Coronary artery (tissue), 2 donors: ENCODE measurements around the gene NSRP1.
"Not testable (repeated sequence)": the region's sequence is repeated elsewhere in the genome, so short reads cannot be mapped to it uniquely, and the experiment has no call there.

Experiments used
- DNase-seq: peaks from one replicate; pipeline ENCODE4 v3.0.0-alpha.2; 2017; ENCODE audit warnings: low spot score
- H3K27ac ChIP-seq, 2 donors: fragments of 200-600 bp; sonication (generic); one replicate each; pipeline ENCODE4 v1.5.1; 2016 to 2019
- H3K4me3 ChIP-seq: fragments of 200-600 bp; sonication (generic); 2 replicates; pipeline ENCODE4 v1.5.1; 2016; ENCODE audit warnings: mild to moderate bottlenecking, moderate library complexity
- TF ChIP-seq, protein P1 (sequence below): fragments of 200-600 bp; sonication (generic); IDR thresholded peaks from one replicate; pipeline ENCODE4 v1.5.1; 2019; ENCODE audit warnings: antibody characterized with exemption

Gene NSRP1

DNA sequence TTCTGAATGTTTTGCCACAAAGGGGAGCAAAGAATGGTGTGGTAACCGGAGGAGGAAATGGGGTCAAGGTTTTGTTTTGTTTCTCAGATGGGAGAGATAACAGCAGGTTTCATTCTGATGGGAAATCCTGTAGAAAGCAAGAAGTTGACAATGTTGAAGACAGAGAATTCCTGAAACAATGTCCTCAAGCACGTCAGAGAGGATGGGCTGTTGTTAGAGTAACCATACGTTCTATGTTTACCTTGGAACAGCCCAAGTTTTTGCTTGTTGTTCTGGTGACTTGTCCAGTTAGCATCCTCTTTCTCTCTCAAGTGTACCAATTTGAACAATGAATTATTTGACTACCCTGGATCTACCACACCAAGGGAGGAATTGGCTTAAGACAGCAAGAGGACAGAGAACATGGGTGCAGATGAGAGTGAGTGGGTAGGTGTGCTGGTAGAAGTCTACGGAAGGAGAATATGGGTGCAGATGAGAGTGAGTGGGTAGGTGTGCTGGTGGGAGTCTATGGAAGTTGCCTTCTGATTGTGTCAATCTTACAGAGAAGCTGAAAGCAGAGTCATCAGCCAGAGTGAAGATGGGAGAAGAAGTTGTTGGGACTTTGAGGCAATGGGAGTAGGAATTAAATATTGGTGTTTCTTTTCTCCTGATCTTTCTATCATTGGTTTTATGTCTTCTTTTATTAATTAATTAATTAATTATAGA lies 14.8 kb upstream of the NSRP1 start:
- no peak overlapping the region for H3K4me3 ChIP-seq
- TF ChIP-seq, protein P1, sequence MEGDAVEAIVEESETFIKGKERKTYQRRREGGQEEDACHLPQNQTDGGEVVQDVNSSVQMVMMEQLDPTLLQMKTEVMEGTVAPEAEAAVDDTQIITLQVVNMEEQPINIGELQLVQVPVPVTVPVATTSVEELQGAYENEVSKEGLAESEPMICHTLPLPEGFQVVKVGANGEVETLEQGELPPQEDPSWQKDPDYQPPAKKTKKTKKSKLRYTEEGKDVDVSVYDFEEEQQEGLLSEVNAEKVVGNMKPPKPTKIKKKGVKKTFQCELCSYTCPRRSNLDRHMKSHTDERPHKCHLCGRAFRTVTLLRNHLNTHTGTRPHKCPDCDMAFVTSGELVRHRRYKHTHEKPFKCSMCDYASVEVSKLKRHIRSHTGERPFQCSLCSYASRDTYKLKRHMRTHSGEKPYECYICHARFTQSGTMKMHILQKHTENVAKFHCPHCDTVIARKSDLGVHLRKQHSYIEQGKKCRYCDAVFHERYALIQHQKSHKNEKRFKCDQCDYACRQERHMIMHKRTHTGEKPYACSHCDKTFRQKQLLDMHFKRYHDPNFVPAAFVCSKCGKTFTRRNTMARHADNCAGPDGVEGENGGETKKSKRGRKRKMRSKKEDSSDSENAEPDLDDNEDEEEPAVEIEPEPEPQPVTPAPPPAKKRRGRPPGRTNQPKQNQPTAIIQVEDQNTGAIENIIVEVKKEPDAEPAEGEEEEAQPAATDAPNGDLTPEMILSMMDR, result no peak
- H3K27ac ChIP-seq, result no peak overlapping the region
- DNase-seq, result no peak

DNA sequence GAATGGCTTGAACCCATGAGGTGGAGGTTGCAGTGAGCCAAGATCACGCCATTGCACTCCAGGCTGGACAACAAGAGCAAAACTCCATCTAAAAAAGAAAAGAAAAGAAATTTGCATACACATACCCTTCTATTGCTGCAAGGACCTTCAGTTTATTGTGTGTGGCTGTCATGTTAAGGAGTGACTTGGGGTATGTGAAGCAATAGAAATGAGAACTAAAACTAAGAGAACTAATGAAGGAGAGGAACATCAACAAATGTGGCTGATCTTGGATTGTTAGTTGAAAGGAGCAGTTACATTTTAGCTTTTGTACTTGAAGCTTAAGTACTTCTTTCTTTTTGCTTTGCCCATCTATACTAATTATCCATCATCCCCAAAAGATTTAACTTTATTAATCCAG lies 12.7 kb upstream of the NSRP1 start:
- DNase-seq, result no peak
- Histone ChIP-seq H3K4me3 (no peak overlapping the region), H3K27ac (no peak overlapping the region)
- TF ChIP-seq, protein P1, result no peak

DNA sequence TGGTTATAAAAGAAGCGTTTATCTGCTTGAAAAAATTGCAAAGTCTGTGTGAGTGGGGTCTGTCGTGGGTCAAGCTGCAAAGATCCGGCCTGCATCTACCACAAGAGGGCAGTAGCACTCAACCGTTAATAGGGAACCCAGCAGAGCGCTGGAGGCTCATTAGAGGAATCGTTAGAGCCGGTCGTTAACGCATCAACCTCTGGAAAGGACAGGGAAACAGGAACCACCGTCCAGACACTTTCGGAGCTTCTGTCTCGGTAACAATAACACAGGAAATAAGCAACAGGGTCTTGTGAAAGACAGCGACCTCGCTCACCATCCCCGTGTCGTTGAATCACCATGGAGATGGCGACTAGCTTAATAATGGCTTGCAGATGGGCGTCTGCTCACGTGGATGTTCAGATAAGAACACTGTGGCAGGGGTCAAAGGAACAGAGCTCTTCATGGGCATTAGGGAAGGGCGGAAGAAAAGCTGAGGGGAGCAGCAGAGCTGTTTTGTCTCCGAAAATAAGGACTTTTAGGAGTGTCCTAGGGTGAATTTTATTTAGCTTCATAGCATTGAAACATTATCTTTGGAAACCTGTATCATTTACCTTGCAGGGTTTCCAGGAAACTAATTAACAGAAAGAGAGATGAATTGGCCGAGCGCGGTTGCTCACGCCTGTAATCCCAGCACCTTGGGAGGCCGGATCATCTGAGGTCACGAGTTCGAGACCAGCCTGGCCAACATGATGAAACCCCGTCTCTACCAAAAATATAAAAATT lies 11.9 kb upstream of the NSRP1 start:
- Histone ChIP-seq H3K27ac (peak overlapping the region in 1 of 2 donors; percentile 1), H3K4me3 (peak overlapping the region; percentile 65)
- peak; percentile 79 for DNase-seq
- TF ChIP-seq, protein P1, result peak; percentile 75

DNA sequence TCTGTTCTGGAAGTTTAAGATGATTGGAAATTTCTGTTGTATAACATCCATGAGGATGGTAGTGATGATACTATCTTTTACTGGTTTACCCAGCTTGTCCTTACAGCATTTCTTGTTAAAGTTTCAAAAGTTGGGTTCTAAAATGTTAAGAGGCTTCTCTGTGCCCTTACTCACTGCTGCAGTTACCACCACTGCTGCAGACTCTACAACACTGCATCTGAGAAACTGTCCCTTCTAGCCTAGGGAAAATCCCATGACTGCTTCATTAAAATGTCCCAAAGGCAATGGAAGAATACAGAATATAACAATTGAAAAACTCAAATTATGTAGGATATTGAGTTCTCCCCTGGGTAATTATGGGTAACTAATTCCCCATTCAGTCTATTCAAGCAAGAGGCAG lies 3.8 kb upstream of the NSRP1 start:
- Histone ChIP-seq H3K4me3 (no peak overlapping the region), H3K27ac (no peak overlapping the region)
- TF ChIP-seq, protein P1, result no peak
- no peak for DNase-seq

DNA sequence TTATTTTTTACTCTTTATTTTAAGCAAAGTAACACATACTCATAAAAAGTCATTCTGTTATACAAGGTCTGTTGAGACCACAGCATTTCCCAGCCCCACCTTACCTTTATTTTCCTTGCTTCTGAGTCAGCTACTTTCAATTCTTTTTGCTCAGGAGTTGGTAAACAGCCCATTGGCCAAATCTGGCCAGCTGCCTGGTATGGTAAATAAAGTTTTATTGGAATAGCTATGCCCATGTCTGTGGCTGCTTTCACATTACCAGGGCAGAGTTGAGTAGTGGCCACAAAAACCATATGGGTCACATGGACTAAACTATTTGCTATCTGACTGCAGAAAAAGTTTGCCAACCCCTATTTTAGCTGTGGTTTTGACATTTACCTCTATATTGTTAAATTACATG lies 3.4 kb upstream of the NSRP1 start:
- no peak for DNase-seq
- Histone ChIP-seq H3K27ac (no peak overlapping the region), H3K4me3 (no peak overlapping the region)
- TF ChIP-seq, protein P1, result no peak

DNA sequence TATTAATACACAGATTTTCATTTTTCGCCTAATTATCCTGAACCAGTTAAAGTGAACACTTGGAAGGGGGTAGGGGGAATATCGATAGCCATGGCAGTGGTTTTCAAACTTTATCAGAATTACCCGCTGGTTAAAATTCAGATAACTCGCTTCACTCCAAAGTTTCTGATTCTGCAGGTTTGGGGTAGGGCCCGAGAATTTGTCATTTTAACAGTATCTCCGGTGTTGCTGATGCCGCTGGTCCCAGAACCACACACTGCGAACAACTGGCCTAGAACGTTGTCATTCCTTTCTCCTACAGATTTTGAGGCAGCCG lies 313 bp upstream of the NSRP1 start:
- DNase-seq, result no peak
- TF ChIP-seq, protein P1, result no peak
- peak overlapping the region; percentile 77 for H3K4me3 ChIP-seq
- H3K27ac ChIP-seq, result peak overlapping the region; percentile 93 to 98

DNA sequence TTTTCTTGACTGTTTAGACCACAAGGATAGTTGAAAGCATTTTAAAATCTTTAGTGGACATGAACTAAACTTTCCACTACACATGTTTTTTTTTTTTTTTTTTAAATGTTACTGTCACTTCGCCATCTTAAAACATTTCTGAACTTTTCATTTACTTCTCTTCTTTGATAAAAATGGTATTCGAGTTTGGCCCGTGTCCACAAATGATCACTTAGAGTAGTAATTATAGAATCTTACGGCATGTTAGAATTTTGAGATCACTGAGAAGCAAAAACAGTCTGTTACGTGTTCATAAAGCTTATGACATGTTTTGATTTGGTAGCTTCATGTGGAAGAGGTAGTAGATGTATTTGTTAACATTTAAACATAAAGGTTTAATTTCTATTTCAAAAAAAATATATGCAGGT lies 1.1 kb downstream of the NSRP1 start:
- TF ChIP-seq, protein P1, result no peak
- DNase-seq, result no peak
- Histone ChIP-seq H3K4me3 (peak overlapping the region; percentile 77), H3K27ac (peak overlapping the region; percentile 93 to 98)

DNA sequence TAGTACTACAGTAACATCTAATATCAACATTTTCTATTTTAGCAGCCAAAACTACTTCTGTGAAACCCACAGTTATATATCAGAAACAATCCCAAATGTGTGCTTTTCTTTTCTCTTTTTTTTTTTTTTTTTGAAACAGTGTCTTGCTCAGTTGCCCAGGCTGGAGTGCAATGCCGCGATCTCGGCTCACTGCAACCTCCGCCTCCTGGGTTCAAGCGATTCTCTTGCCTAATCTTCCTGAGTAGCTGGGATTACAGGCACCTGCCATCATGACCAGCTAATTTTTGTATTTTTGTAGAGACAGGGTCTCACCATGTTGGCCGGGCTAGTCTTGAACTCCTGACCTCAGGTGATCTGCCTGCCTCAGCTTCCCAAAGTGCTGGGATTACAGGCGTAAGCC lies 2.0 kb downstream of the NSRP1 start:
- H3K4me3 ChIP-seq, DNase-seq, H3K27ac ChIP-seq: not testable (repeated sequence)
